ENCODE measurements around the gene MS4A7. TPM values are rescaled to one million over a fixed set of nuclear protein-coding genes. Genes with fewer than 3 reads are reported as not detected.
"Not testable (repeated sequence)": the region's sequence is repeated elsewhere in the genome, so short reads cannot be mapped to it uniquely, and the experiment has no call there.

MS4A7 gene
- 10 to 100 TPM; 52.5 to 82.7 TPM for total RNA-seq
- long read RNA-seq, donor 1, partial matches to known transcripts: 2 of 11 reads
- long read RNA-seq, donor 1, other reads (novel, unspliced or antisense): 4 of 11 reads
- long read RNA-seq, donor 2, partial matches to known transcripts: 2 of 9 reads
- long read RNA-seq, donor 2, other reads (novel, unspliced or antisense): 4 of 9 reads

- DNase-seq (ENCODE audit: low spot score): peak; percentile 85
- intact Hi-C loops (cut with DNase I): no loop called here
Measured at GRCh38 chr11:60378354-60378753, at the start of gene MS4A7. Gene MS4A7 (plus strand): TSS chr11:60378532. CDS start chr11:60383142, 4,610 bp downstream.

- DNase-seq (ENCODE audit: low spot score): no peak
- intact Hi-C loops (cut with DNase I): no loop called here
Measured at GRCh38 chr11:60332846-60333245, 45.5 kb upstream of the MS4A7 start.

- intact Hi-C loops (cut with DNase I): no loop called here
- DNase-seq (ENCODE audit: low spot score): no peak
Measured at GRCh38 chr11:60334005-60334620, 44.2 kb upstream of the MS4A7 start.

- intact Hi-C loops (cut with DNase I): no loop called here
- no peak for DNase-seq (ENCODE audit: low spot score)
Measured at GRCh38 chr11:60336767-60337391, 41.5 kb upstream of the MS4A7 start.

- intact Hi-C loops (cut with DNase I): no loop called here
Measured at GRCh38 chr11:60338053-60338452, 40.3 kb upstream of the MS4A7 start.

GRCh38 chr11:60339356-60339755 lies 39.0 kb upstream of the MS4A7 start:
- intact Hi-C loops (cut with DNase I): no loop called here
- no peak for DNase-seq (ENCODE audit: low spot score)

More at GRCh38 chr11:60338053-60338452, 40.3 kb upstream of the MS4A7 start:
- no peak for DNase-seq (ENCODE audit: low spot score)

- intact Hi-C loops (cut with DNase I): no loop called here
- DNase-seq (ENCODE audit: low spot score): no peak
Measured at GRCh38 chr11:60343094-60343704, 35.1 kb upstream of the MS4A7 start.

GRCh38 chr11:60344146-60344545 lies 34.2 kb upstream of the MS4A7 start:
- DNase-seq (ENCODE audit: low spot score): no peak
- intact Hi-C loops (cut with DNase I): no loop called here

- no peak for DNase-seq (ENCODE audit: low spot score)
Measured at GRCh38 chr11:60345489-60345888, 32.8 kb upstream of the MS4A7 start.

GRCh38 chr11:60347084-60347797 lies 31.1 kb upstream of the MS4A7 start:
- intact Hi-C loops (cut with DNase I): no loop called here
- DNase-seq (ENCODE audit: low spot score): no peak

More at GRCh38 chr11:60345489-60345888, 32.8 kb upstream of the MS4A7 start:
- intact Hi-C loops (cut with DNase I): no loop called here

- intact Hi-C loops (cut with DNase I): no loop called here
Measured at GRCh38 chr11:60348116-60348515, 30.2 kb upstream of the MS4A7 start.

GRCh38 chr11:60349990-60350389 lies 28.3 kb upstream of the MS4A7 start:
- intact Hi-C loops (cut with DNase I): no loop called here
- no peak for DNase-seq (ENCODE audit: low spot score)

More at GRCh38 chr11:60348116-60348515, 30.2 kb upstream of the MS4A7 start:
- DNase-seq (ENCODE audit: low spot score): no peak

GRCh38 chr11:60357771-60358170 lies 20.6 kb upstream of the MS4A7 start:
- no peak for DNase-seq (ENCODE audit: low spot score)
- intact Hi-C loops (cut with DNase I): no loop called here

- intact Hi-C loops (cut with DNase I): no loop called here
- DNase-seq (ENCODE audit: low spot score): no peak
Measured at GRCh38 chr11:60360621-60361020, 17.7 kb upstream of the MS4A7 start.

GRCh38 chr11:60362241-60362640 lies 16.1 kb upstream of the MS4A7 start:
- no peak for DNase-seq (ENCODE audit: low spot score)
- intact Hi-C loops (cut with DNase I): no loop called here

- intact Hi-C loops (cut with DNase I): no loop called here
- no peak for DNase-seq (ENCODE audit: low spot score)
Measured at GRCh38 chr11:60363542-60364470, 14.5 kb upstream of the MS4A7 start.

- intact Hi-C loops (cut with DNase I); DNase-seq (ENCODE audit: low spot score): not testable (repeated sequence)
Measured at GRCh38 chr11:60366262-60366904, 11.9 kb upstream of the MS4A7 start.

GRCh38 chr11:60367009-60367408 lies 11.3 kb upstream of the MS4A7 start:
- no peak for DNase-seq (ENCODE audit: low spot score)
- intact Hi-C loops (cut with DNase I): no loop called here
